Measurements from ENCODE around the gene SOX15. TPM values are rescaled to one million over a fixed set of nuclear protein-coding genes. Genes with fewer than 3 reads are reported as not detected.

The SOX15 gene
- total RNA-seq, 1 experiment from 2014 or later = 6.3 TPM

- Histone ChIP-seq H3K9me3 (ENCODE audit: low read length) (no peaks in the 10 kb centered on the region), H3K27ac (ENCODE audit: low read length) (no peak overlapping the region), H3K4me2 (ENCODE audit: low read length) (no peak overlapping the region), H3K4me1 (ENCODE audit: insufficient read depth, low read length) (peaks cover 9% of the 10 kb centered on the region; the same call in 1 of the 2 replicates), H3F3A (ENCODE audit: low read length, unreplicated experiment) (no peaks in the 10 kb centered on the region), H3K9me2 (replicated peaks; ENCODE audit: low read length) (no peaks in the 10 kb centered on the region), H2AFZ (ENCODE audit: low read length) (no peak overlapping the region), H3K27me3 (ENCODE audit: low read length) (no peaks in the 10 kb centered on the region), H3K36me3 (ENCODE audit: low read depth, low read length) (no peaks in the 10 kb centered on the region), H3K4me3 (ENCODE audit: low read length) (no peak overlapping the region), H4K20me1 (ENCODE audit: low read length) (no peaks in the 10 kb centered on the region), H3K79me2 (ENCODE audit: low read length) (no peaks in the 10 kb centered on the region), H3K9ac (ENCODE audit: low read length) (no peak overlapping the region)
- intact Hi-C loops (cut with micrococcal nuclease) = no loop called here
- ATAC-seq (no peak), DNase-seq (no peak)
- POLR2A ChIA-PET (ENCODE audit: unreplicated experiment) = no interaction called here
- TF ChIP-seq, protein P1, sequence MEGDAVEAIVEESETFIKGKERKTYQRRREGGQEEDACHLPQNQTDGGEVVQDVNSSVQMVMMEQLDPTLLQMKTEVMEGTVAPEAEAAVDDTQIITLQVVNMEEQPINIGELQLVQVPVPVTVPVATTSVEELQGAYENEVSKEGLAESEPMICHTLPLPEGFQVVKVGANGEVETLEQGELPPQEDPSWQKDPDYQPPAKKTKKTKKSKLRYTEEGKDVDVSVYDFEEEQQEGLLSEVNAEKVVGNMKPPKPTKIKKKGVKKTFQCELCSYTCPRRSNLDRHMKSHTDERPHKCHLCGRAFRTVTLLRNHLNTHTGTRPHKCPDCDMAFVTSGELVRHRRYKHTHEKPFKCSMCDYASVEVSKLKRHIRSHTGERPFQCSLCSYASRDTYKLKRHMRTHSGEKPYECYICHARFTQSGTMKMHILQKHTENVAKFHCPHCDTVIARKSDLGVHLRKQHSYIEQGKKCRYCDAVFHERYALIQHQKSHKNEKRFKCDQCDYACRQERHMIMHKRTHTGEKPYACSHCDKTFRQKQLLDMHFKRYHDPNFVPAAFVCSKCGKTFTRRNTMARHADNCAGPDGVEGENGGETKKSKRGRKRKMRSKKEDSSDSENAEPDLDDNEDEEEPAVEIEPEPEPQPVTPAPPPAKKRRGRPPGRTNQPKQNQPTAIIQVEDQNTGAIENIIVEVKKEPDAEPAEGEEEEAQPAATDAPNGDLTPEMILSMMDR (conservative IDR thresholded peaks at IDR 0.05; ENCODE audit: low read depth, low read length) = no peak
- TF ChIP-seq EZH2phosphoT487 (IDR thresholded peaks at IDR 0.05; ENCODE audit: borderline replicate concordance, low read length) (no peak), EZH2 (IDR thresholded peaks at IDR 0.05; ENCODE audit: low read length, unreplicated experiment) (no peak)
- CTCF ChIA-PET = no interaction called here
- no TSS peak for BruUV-seq (replicated peaks)
Observed at GRCh38 chr17:7544911-7545310, 45.0 kb downstream of the SOX15 start.

DNA sequence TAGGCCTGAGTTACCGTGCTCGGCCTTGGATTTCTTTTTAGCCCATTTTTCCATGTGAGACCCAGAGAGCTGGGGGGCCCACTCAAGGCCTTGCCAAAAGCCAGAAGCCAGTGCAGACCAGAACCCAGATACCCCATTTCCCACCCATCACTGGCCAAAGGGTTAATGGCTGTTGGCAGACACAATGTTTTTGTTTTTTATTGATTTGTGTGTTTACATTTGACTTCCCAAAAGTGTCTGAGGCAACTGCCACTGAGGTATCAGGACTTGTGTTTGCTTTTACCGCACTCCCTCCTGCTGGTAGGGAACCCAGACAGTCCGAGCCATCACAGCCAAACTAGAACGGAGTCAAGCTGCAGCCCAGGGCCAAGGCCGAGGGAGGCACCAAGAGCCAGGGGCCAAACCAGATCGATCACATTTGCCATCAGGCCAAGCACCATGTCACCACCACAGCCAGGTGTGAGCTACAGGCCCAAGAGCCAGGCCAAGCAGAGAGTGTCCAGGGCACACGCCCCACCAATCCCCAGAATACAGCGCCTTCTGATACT is 48.7 kb downstream of the SOX15 start:
- Histone ChIP-seq H3K27ac (ENCODE audit: low read length) (no peak overlapping the region), H3K4me1 (ENCODE audit: insufficient read depth, low read length) (no peaks in the 10 kb centered on the region), H4K20me1 (ENCODE audit: low read length) (no peaks in the 10 kb centered on the region), H3K4me3 (ENCODE audit: low read length) (no peak overlapping the region), H3K9ac (ENCODE audit: low read length) (no peak overlapping the region), H3K27me3 (ENCODE audit: low read length) (no peaks in the 10 kb centered on the region), H3K79me2 (ENCODE audit: low read length) (no peaks in the 10 kb centered on the region), H3K9me2 (replicated peaks; ENCODE audit: low read length) (no peaks in the 10 kb centered on the region), H2AFZ (ENCODE audit: low read length) (no peak overlapping the region), H3F3A (ENCODE audit: low read length, unreplicated experiment) (no peaks in the 10 kb centered on the region), H3K9me3 (ENCODE audit: low read length) (no peaks in the 10 kb centered on the region), H3K36me3 (ENCODE audit: low read depth, low read length) (no peaks in the 10 kb centered on the region), H3K4me2 (ENCODE audit: low read length) (no peak overlapping the region)
- BruUV-seq (replicated peaks) = no TSS peak
- TF ChIP-seq, protein P1 (conservative IDR thresholded peaks at IDR 0.05; ENCODE audit: low read depth, low read length) = no peak
- no peak for TF ChIP-seq EZH2 (IDR thresholded peaks at IDR 0.05; ENCODE audit: low read length, unreplicated experiment)
- TF ChIP-seq EZH2phosphoT487 (IDR thresholded peaks at IDR 0.05; ENCODE audit: borderline replicate concordance, low read length) = no peak
- POLR2A ChIA-PET (ENCODE audit: unreplicated experiment) = no interaction called here
- no peak for DNase-seq
- no peak for ATAC-seq
- CTCF ChIA-PET = no interaction called here
- intact Hi-C loops (cut with micrococcal nuclease) = no loop called here

GRCh38 chr17:7538891-7539545 is 50.9 kb downstream of the SOX15 start:
- no peak for ATAC-seq
- CTCF ChIA-PET = interaction anchor here (0.6 kb wide), 1 partner anchor 17 kb away, joined by 8 read pairs; no protein-coding TSS in a partner anchor
- BruUV-seq (replicated peaks) = no TSS peak

More at GRCh38 chr17:7538891-7539545, 50.9 kb downstream of the SOX15 start:
- no peaks in the 10 kb centered on the region for H3K36me3 ChIP-seq (ENCODE audit: low read depth, low read length)
- DNase-seq = no peak
- H3K27ac ChIP-seq (ENCODE audit: low read length) = no peak overlapping the region
- no peak overlapping the region for H2AFZ ChIP-seq (ENCODE audit: low read length)
- H3K27me3 ChIP-seq (ENCODE audit: low read length) = no peaks in the 10 kb centered on the region
- TF ChIP-seq, protein P1 (conservative IDR thresholded peaks at IDR 0.05; ENCODE audit: low read depth, low read length) = no peak
- no peak for TF ChIP-seq EZH2 (IDR thresholded peaks at IDR 0.05; ENCODE audit: low read length, unreplicated experiment)
- TF ChIP-seq EZH2phosphoT487 (IDR thresholded peaks at IDR 0.05; ENCODE audit: borderline replicate concordance, low read length) = no peak
- intact Hi-C loops (cut with micrococcal nuclease) = no loop called here
- H3K9me3 ChIP-seq (ENCODE audit: low read length) = no peaks in the 10 kb centered on the region
- no peaks in the 10 kb centered on the region for H3K4me1 ChIP-seq (ENCODE audit: insufficient read depth, low read length)
- POLR2A ChIA-PET (ENCODE audit: unreplicated experiment) = no interaction called here
- H3K9ac ChIP-seq (ENCODE audit: low read length) = no peak overlapping the region
- H4K20me1 ChIP-seq (ENCODE audit: low read length) = no peaks in the 10 kb centered on the region
- H3K79me2 ChIP-seq (ENCODE audit: low read length) = no peaks in the 10 kb centered on the region
- H3K4me2 ChIP-seq (ENCODE audit: low read length) = no peak overlapping the region
- H3K9me2 ChIP-seq (replicated peaks; ENCODE audit: low read length) = no peaks in the 10 kb centered on the region
- H3K4me3 ChIP-seq (ENCODE audit: low read length) = no peak overlapping the region
- H3F3A ChIP-seq (ENCODE audit: low read length, unreplicated experiment) = no peaks in the 10 kb centered on the region
